ENCODE results near the gene SCG5. TPM values are rescaled to one million over a fixed set of nuclear protein-coding genes. Genes with fewer than 3 reads are reported as not detected.

Gene SCG5
- total RNA-seq, 1 experiment from 2014 or later = 0.52 TPM

Small RNAs within 50 kb of the gene (small RNA-seq; reads per million reads assigned to genes)
- 0 reads per million in 2 experiments for gene RN7SL286P

Other genes starting within 250 kb of the SCG5 start
- 0.17 and 0.87 TPM in 2 replicates for gene GOLGA8K, start 238.4 kb upstream of the SCG5 start, total RNA-seq (2014; rRNA removed; shearing (Covaris generic))
- not detected in 2 replicates for gene GOLGA8O, start 186.1 kb upstream of the SCG5 start, total RNA-seq (2014; rRNA removed; shearing (Covaris generic))
- 2.7 and 4.0 TPM in 2 replicates for gene GOLGA8N, start 48.3 kb upstream of the SCG5 start, total RNA-seq (2014; rRNA removed; shearing (Covaris generic))
- 49.6 and 49.9 TPM in 2 replicates for gene ARHGAP11A, start 26.2 kb upstream of the SCG5 start, total RNA-seq (2014; rRNA removed; shearing (Covaris generic))
- gene GREM1, start 76.3 kb downstream of the SCG5 start, total RNA-seq (2014; rRNA removed; shearing (Covaris generic)) = not detected in 2 replicates